H9 (cell line): ENCODE measurements around the gene ZNF638. TPM values are rescaled to one million over a fixed set of nuclear protein-coding genes. Genes with fewer than 3 reads are reported as not detected.
A peak's percentile ranks its signal among the peaks of the same experiment; 100 is the strongest.
"Not testable (repeated sequence)": the region's sequence is repeated elsewhere in the genome, so short reads cannot be mapped to it uniquely, and the experiment has no call there.

Experiments
- DNase-seq: peaks from one replicate; pipeline ENCODE4 v3.0.0-alpha.2; 2017
- H2AFZ ChIP-seq: one replicate; pipeline ENCODE4 v1.6.1; 2013; ENCODE audit warnings: mild to moderate bottlenecking, low read length, control low read depth, moderate library complexity
- H2AK5ac ChIP-seq: 2 replicates; pipeline ENCODE4 v1.6.1; 2013; ENCODE audit warnings: low read length, control low read depth, mixed read lengths; ENCODE audit not compliant: insufficient read length
- H2BK120ac ChIP-seq: one replicate; pipeline ENCODE4 v1.6.1; 2013; ENCODE audit warnings: low read depth, mild to moderate bottlenecking, low read length, control low read depth, inconsistent platforms; ENCODE audit not compliant: poor library complexity, severe bottlenecking
- H2BK12ac ChIP-seq: 2 replicates; pipeline ENCODE4 v1.6.1; 2013; ENCODE audit warnings: low read length, control low read depth, mixed read lengths, low read depth; ENCODE audit not compliant: insufficient read length
- H2BK15ac ChIP-seq: 2 replicates; pipeline ENCODE4 v1.6.1; 2013; ENCODE audit warnings: low read depth, low read length, control low read depth
- H2BK20ac ChIP-seq: one replicate; pipeline ENCODE4 v1.6.1; 2013; ENCODE audit warnings: low read depth, mild to moderate bottlenecking, low read length, control low read depth, inconsistent platforms; ENCODE audit not compliant: poor library complexity, severe bottlenecking
- H2BK5ac ChIP-seq: 2 replicates; pipeline ENCODE4 v1.6.1; 2013; ENCODE audit warnings: low read length, control low read depth, mixed read lengths; ENCODE audit not compliant: insufficient read length
- H3K14ac ChIP-seq: 2 replicates; pipeline ENCODE4 v1.6.1; 2013; ENCODE audit warnings: low read length, control low read depth; ENCODE audit not compliant: insufficient read depth
- H3K18ac ChIP-seq: 2 replicates; pipeline ENCODE4 v1.6.1; 2013; ENCODE audit warnings: low read depth, mild to moderate bottlenecking, mixed read lengths, low read length, control low read depth; ENCODE audit not compliant: insufficient read length
- H3K23ac ChIP-seq: 2 replicates; pipeline ENCODE4 v1.6.1; 2013; ENCODE audit warnings: low read length, control low read depth, mixed read lengths, low read depth; ENCODE audit not compliant: insufficient read length
- H3K23me2 ChIP-seq: 2 replicates; pipeline ENCODE4 v1.6.1; 2013; ENCODE audit warnings: low read depth, mild to moderate bottlenecking, mixed read lengths, low read length, control low read depth; ENCODE audit not compliant: insufficient read length, poor library complexity, severe bottlenecking
- H3K27ac ChIP-seq: 2 replicates; pipeline ENCODE4 v1.5.1; 2013; ENCODE audit warnings: low read length, control low read depth, mixed read lengths, low read depth; ENCODE audit not compliant: insufficient read length
- H3K27me3 ChIP-seq: 2 replicates; pipeline ENCODE4 v1.6.1; 2013; ENCODE audit warnings: low read length, control low read depth, inconsistent platforms; ENCODE audit not compliant: insufficient read depth
- H3K4ac ChIP-seq: 2 replicates; pipeline ENCODE4 v1.6.1; 2013; ENCODE audit warnings: low read depth, mild to moderate bottlenecking, control low read depth, inconsistent platforms, low read length, moderate library complexity
- H3K4me1 ChIP-seq: 2 replicates; pipeline ENCODE4 v1.6.1; 2013; ENCODE audit warnings: low read length, control low read depth, inconsistent platforms; ENCODE audit not compliant: insufficient read depth
- H3K4me2 ChIP-seq: 2 replicates; pipeline ENCODE4 v1.6.1; 2013; ENCODE audit warnings: low read length, control low read depth, mixed read lengths; ENCODE audit not compliant: insufficient read length, insufficient read depth
- H3K56ac ChIP-seq: 2 replicates; pipeline ENCODE4 v1.6.1; 2013; ENCODE audit warnings: low read depth, mild to moderate bottlenecking, mixed read lengths, low read length, control low read depth; ENCODE audit not compliant: insufficient read length
- H3K79me1 ChIP-seq: 2 replicates; pipeline ENCODE4 v1.6.1; 2013; ENCODE audit warnings: low read depth, mild to moderate bottlenecking, moderate library complexity, low read length, control low read depth, inconsistent platforms; ENCODE audit not compliant: insufficient read depth, poor library complexity, severe bottlenecking
- H3K79me2 ChIP-seq: 2 replicates; pipeline ENCODE4 v1.6.1; 2013; ENCODE audit warnings: low read length, control low read depth, inconsistent platforms; ENCODE audit not compliant: insufficient read depth
- H3K9ac ChIP-seq: 2 replicates; pipeline ENCODE4 v1.6.1; 2013; ENCODE audit warnings: low read length, control low read depth, mixed read lengths; ENCODE audit not compliant: insufficient read length; ENCODE audit errors: extremely low read depth
- H3K9me3 ChIP-seq: one replicate; pipeline ENCODE4 v1.6.1; 2013; ENCODE audit warnings: low read depth, low read length, inconsistent platforms; ENCODE audit not compliant: control insufficient read depth
- H3T11ph ChIP-seq: one replicate; pipeline ENCODE4 v1.6.1; 2013; ENCODE audit warnings: mild to moderate bottlenecking, low read length, control low read depth, inconsistent platforms
- H4K20me1 ChIP-seq: one replicate; pipeline ENCODE4 v1.6.1; 2013; ENCODE audit not compliant: control insufficient read depth, insufficient read length, insufficient read depth
- H4K5ac ChIP-seq: 2 replicates; pipeline ENCODE4 v1.6.1; 2013; ENCODE audit warnings: low read depth, mild to moderate bottlenecking, mixed read lengths, low read length, control low read depth; ENCODE audit not compliant: insufficient read length
- H4K8ac ChIP-seq: replicated peaks from 2 replicates; pipeline ENCODE4 v1.6.1; 2013; ENCODE audit warnings: low read length, control low read depth, mixed read lengths, low read depth; ENCODE audit not compliant: insufficient read length
- H4K91ac ChIP-seq: 2 replicates; pipeline ENCODE4 v1.6.1; 2013; ENCODE audit warnings: low read depth, mild to moderate bottlenecking, moderate library complexity, mixed read lengths, low read length, control low read depth; ENCODE audit not compliant: insufficient read length
- H3K27ac Mint-ChIP-seq, 3 experiments: 2 replicates in 2 of 3; 3 replicates in 1 of 3; pipeline ENCODE4 v1.8.0; 2020 to 2021; ENCODE audit warnings: mixed read lengths in 3 of 3, mild to moderate bottlenecking in 1 of 3, moderate library complexity in 1 of 3
- H3K27me3 Mint-ChIP-seq: 2 replicates; pipeline ENCODE4 v1.8.0; 2021; ENCODE audit warnings: low read depth, mild to moderate bottlenecking, moderate library complexity, mixed read lengths
- H3K36me3 Mint-ChIP-seq, 3 experiments: 2 replicates in 2 of 3; 3 replicates in 1 of 3; pipeline ENCODE4 v1.8.0; 2020 to 2021; ENCODE audit warnings: low read depth in 3 of 3, mixed read lengths in 3 of 3; ENCODE audit not compliant: insufficient read depth in 1 of 3
- H3K4me1 Mint-ChIP-seq, 2 experiments: 2 replicates each; pipeline ENCODE4 v1.8.0; 2020; ENCODE audit warnings: mixed read lengths in 2 of 2
- H3K4me3 Mint-ChIP-seq, 2 experiments: 2 replicates in 1 of 2; 3 replicates in 1 of 2; pipeline ENCODE4 v1.8.0; 2020 to 2021; ENCODE audit warnings: mild to moderate bottlenecking in 2 of 2, mixed read lengths in 2 of 2, moderate library complexity in 1 of 2
- H3K9me3 Mint-ChIP-seq, 2 experiments: 2 replicates in 1 of 2; 3 replicates in 1 of 2; pipeline ENCODE4 v1.8.0; 2020; ENCODE audit warnings: mild to moderate bottlenecking in 2 of 2, mixed read lengths in 2 of 2, moderate library complexity in 1 of 2
- CTCF ChIP-seq: fragments of 200-600 bp; sonication (generic); conservative IDR thresholded peaks from 3 replicates; pipeline ENCODE4 v1.8.0; 2021; ENCODE audit warnings: antibody characterized with exemption, mild to moderate bottlenecking
- WGBS: extraction: QIAGEN DNeasy Blood & Tissue Kit; methylation state at CpG from one replicate; pipeline ENCODE4 v1.1.7; 2013; ENCODE audit warnings: missing lambda C conversion rate, low lambda C conversion rate, mixed read lengths; ENCODE audit not compliant: insufficient read length; ENCODE audit errors: extremely low coverage; 5-methylcytosine and 5-hydroxymethylcytosine counted together
- total RNA-seq: library from RNA; stranded (reverse); gene quantifications from 2 replicates; pipeline ENCODE4 v1.2.1, GENCODE V29; 2021

ZNF638 gene
- total RNA-seq, 1 experiment from 2014 or later: 146 TPM

- Histone ChIP-seq H2AFZ (no peak overlapping the region), H2BK120ac (no peak overlapping the region), H3K56ac (no peak overlapping the region), H3K9me3 (no peaks in the 10 kb centered on the region), H4K5ac (no peak overlapping the region), H4K8ac (no peak overlapping the region), H3K4ac (no peak overlapping the region), H2BK15ac (no peak overlapping the region), H3T11ph (no peak overlapping the region), H3K23me2 (no peaks in the 10 kb centered on the region), H3K9ac (no peak overlapping the region), H2BK5ac (no peak overlapping the region), H3K27ac (no peak overlapping the region), H4K20me1 (no peaks in the 10 kb centered on the region), H3K27me3 (no peaks in the 10 kb centered on the region), H3K14ac (no peak overlapping the region), H3K79me1 (no peaks in the 10 kb centered on the region), H2BK12ac (no peak overlapping the region), H3K4me2 (no peak overlapping the region), H3K18ac (no peak overlapping the region), H2AK5ac (no peak overlapping the region), H3K79me2 (no peaks in the 10 kb centered on the region), H3K23ac (no peak overlapping the region), H2BK20ac (no peak overlapping the region), H4K91ac (no peak overlapping the region), H3K4me1 (no peaks in the 10 kb centered on the region)
- WGBS: no CpG with 5 or more reads among the region's 4 CpGs
- no peak for TF ChIP-seq CTCF
- peaks cover 38 to 50% (median 47%) of the 10 kb centered on the region in 3 experiments for H3K36me3 Mint-ChIP-seq
- no peak overlapping the region for H3K4me3 Mint-ChIP-seq
- peaks cover 4 to 6% of the 10 kb centered on the region in 2 experiments; a peak in 4 of 5 replicates for H3K9me3 Mint-ChIP-seq
- no peaks in the 10 kb centered on the region for H3K27me3 Mint-ChIP-seq
- no peaks in the 10 kb centered on the region for H3K4me1 Mint-ChIP-seq
- H3K27ac Mint-ChIP-seq: no peak overlapping the region; a peak in 1 of 7 replicates
- no peak for DNase-seq
Observed at GRCh38 chr2:71410696-71411095, 79.1 kb downstream of the ZNF638 start.

GRCh38 chr2:71416866-71417265, 85.3 kb downstream of the ZNF638 start:
- not testable (repeated sequence) for H3K23me2 ChIP-seq, H3K14ac ChIP-seq, H2BK15ac ChIP-seq, H4K8ac ChIP-seq, H3K79me1 ChIP-seq, H3K27me3 Mint-ChIP-seq, H3K27ac ChIP-seq, H3K23ac ChIP-seq, H3K4me1 ChIP-seq, H4K91ac ChIP-seq, H3K9me3 Mint-ChIP-seq, DNase-seq, H3K27me3 ChIP-seq, H2BK12ac ChIP-seq, H3K4me2 ChIP-seq, H3K79me2 ChIP-seq, H2BK120ac ChIP-seq, H4K20me1 ChIP-seq, H2BK5ac ChIP-seq, H3K56ac ChIP-seq, H3T11ph ChIP-seq, H4K5ac ChIP-seq, H3K9me3 ChIP-seq, H3K18ac ChIP-seq, H2BK20ac ChIP-seq, H3K4ac ChIP-seq, H2AFZ ChIP-seq, H3K36me3 Mint-ChIP-seq, H2AK5ac ChIP-seq
- Mint-ChIP-seq H3K4me1 (peaks cover 4 to 13% of the 10 kb centered on the region in 2 experiments), H3K4me3 (peak overlapping the region; percentile 73 to 87; a peak in 4 of 5 replicates), H3K27ac (peak overlapping the region in 1 of 3 experiments; percentile 61; a peak in 1 of 7 replicates)
- WGBS: no CpG with 5 or more reads among the region's 15 CpGs
- H3K9ac ChIP-seq: peak overlapping the region; percentile 54
